WI38 (cell line): ENCODE data around the gene CDC42BPA.

Experiments
- H3K4me3 ChIP-seq: 2 replicates; pipeline ENCODE4 v1.5.1; 2011; ENCODE audit warnings: low read depth, mild to moderate bottlenecking, control low read depth, low read length
- TF ChIP-seq, protein P1 (sequence below): IDR thresholded peaks from 2 replicates; pipeline ENCODE4 v1.5.1; 2012; ENCODE audit warnings: low read depth, mild to moderate bottlenecking, control low read depth, low read length

CDC42BPA gene

DNA sequence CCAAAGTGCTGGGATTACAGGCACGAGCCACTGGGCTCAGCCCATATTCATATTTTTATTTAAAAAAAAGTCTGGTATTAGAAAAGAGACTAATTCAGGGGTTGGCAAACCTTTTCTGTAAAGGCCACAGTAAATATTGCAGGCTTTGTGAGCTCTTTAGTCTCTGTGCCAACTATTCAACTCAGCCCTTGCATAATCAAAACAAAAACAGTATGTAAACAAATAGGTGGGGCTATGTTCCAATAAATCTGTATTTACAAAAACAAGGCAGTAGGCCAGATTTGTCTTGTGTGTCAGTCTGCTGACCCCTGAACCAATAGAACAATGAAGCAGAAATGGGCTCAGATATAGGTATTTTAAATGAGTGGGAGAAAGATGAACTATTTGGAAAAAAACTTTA is 49.3 kb downstream of the CDC42BPA start:
- no peak overlapping the region for H3K4me3 ChIP-seq
- TF ChIP-seq, protein P1, sequence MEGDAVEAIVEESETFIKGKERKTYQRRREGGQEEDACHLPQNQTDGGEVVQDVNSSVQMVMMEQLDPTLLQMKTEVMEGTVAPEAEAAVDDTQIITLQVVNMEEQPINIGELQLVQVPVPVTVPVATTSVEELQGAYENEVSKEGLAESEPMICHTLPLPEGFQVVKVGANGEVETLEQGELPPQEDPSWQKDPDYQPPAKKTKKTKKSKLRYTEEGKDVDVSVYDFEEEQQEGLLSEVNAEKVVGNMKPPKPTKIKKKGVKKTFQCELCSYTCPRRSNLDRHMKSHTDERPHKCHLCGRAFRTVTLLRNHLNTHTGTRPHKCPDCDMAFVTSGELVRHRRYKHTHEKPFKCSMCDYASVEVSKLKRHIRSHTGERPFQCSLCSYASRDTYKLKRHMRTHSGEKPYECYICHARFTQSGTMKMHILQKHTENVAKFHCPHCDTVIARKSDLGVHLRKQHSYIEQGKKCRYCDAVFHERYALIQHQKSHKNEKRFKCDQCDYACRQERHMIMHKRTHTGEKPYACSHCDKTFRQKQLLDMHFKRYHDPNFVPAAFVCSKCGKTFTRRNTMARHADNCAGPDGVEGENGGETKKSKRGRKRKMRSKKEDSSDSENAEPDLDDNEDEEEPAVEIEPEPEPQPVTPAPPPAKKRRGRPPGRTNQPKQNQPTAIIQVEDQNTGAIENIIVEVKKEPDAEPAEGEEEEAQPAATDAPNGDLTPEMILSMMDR: no peak

DNA sequence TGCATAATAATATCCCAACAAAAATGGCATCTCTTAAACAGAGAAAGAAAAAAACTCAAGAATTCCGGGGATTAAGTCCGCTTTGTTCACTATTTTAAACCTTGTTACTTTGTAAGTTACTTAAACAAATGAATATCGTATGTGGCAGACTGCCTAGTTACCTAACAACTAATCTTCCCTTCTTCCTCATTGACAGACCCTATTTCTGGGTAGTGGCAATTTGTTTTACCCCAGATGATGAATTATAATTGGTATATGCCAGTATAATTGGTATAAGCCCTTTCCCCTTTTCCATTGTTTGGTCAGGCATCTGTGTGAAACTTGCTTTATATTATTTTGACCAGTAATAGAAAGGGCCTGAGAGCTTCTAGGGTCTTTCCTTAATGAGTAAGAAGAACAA is 52.4 kb downstream of the CDC42BPA start:
- TF ChIP-seq, protein P1: no peak

DNA sequence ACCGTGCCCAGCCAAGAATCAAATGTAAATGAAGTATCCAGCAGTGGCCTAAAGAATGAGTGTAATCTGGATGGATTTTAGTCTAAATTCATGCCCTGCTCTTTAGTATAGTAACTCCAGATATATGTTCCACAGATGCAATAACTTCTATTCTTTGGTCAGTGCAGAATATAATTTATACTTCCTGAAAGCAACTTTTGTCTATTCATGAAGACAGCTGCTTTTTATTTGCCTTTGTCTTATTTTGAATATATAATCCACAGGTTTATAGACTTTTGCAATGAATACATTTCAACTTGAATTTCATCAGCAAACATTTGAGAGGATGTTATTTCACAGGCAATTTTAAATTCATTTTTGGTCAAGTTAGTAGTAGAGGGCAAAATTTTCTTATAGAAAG is 54.4 kb downstream of the CDC42BPA start:
- TF ChIP-seq, protein P1: no peak
- no peak overlapping the region for H3K4me3 ChIP-seq

More for the DNA sequence above, 52.4 kb downstream of the CDC42BPA start:
- no peak overlapping the region for H3K4me3 ChIP-seq

DNA sequence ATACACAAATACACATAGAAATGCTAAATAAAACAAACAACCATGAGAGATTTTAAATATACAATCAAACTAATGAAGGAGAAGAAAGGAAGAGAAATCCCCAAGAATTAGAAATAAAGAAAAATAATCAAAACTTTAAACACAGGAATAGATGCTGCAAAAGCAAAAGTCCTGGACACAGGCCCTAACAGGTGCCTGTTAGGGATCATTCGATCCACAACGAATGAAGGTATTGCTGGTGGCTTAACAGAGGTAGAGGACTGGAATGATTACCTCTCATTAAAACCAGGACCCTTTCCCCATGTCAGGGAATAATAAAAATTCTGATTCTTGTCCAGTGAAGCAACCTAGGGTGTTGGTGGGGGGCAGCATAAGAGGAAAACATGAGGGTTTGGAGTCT is 56.8 kb downstream of the CDC42BPA start:
- TF ChIP-seq, protein P1: no peak
- H3K4me3 ChIP-seq: no peak overlapping the region

DNA sequence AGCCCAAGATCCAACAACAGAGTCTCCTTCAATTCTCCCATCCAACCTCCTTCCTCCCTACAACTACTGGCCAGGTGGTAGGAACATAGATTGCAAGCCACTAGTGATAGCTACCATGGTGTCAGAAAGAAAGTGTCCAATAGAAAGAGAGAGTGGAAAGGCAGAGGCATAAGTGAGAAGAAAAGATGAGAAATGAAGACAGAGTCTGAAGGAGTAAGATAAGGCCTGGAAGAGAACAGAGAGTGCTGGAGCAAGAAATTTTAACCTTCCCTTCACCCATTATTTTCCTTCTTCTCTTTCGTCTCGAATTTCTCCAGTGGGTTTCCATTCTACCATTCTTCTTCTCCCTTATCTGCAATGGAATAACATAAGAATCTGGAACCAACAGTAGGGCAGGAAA is 57.9 kb downstream of the CDC42BPA start:
- TF ChIP-seq, protein P1: no peak
- H3K4me3 ChIP-seq: no peak overlapping the region

DNA sequence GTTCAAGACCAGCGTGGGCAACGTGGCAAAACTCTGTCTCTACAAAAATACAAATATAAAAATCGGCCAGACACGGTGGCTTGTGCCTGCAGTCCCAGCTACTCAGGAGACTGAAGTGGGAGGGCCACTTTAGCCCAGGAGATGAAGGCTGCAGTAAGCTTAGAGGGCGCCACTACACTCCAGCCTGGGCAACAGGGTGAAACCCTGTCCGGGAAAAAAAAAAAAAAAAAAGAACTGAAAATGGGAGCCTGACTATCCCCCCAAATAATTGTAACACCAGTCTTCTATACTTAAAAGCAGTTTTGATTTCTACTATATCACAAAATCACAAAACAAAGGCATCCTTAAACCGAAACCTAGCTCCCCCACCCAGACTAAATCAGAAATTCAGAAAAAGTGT is 60.3 kb downstream of the CDC42BPA start:
- no peak overlapping the region for H3K4me3 ChIP-seq
- TF ChIP-seq, protein P1: no peak

DNA sequence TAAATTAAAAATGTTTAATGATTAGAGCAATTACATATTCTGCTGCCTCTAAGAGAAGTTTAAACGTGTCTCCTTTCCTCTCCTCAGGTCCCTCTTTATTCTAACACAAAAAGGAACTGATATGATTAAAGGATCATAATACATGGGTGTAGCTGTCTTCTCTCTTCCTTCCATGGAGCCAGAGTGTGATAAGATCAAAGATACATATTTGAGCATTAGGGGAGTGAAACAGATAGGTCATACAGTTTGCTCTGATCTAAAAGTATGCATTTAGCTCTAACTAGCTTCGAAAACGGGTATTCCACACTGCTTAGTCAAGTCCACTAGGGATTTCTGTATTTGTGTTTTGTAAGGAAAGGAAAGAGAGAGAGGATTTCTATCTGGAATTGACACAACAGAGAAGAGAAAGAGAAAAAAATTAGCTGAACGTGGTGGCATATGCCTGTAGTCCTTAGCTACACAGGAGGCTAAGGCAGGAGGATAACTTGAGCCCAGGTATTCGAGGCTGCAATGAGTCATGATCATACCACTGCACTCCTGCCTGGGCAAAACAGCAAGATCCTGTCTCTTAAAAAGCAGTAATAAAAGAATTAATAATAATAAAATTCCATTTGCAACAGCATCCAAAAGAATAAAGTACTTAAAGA is 63.1 kb downstream of the CDC42BPA start:
- TF ChIP-seq, protein P1: no peak

More for the DNA sequence above, 63.1 kb downstream of the CDC42BPA start:
- H3K4me3 ChIP-seq: no peak overlapping the region
